Measurements from ENCODE around the gene TPCN2.

- TF ChIP-seq CTCF (IDR thresholded peaks at IDR 0.05 in 4 of 5, conservative IDR thresholded peaks at IDR 0.05 in 1 of 5) (no peak), POLR2A (IDR thresholded peaks at IDR 0.05) (no peak)
Observed at GRCh38 chr11:69121621-69122325, 73.0 kb downstream of the TPCN2 start.

Measured in gastrocnemius medialis (tissue), 4 donors.